ENCODE measurements around the gene PHACTR3. TPM values are rescaled to one million over a fixed set of nuclear protein-coding genes. Genes with fewer than 3 reads are reported as not detected.

Gene PHACTR3
- total and polyA plus RNA-seq, 2 donors (not counting 1 experiment from before 2014, with no cell fraction given) = not detected

- Histone ChIP-seq H3K79me2 (ENCODE audit: control insufficient read depth, insufficient read depth, low read length) (no peaks in the 10 kb centered on the region), H3K4me1 (ENCODE audit: control insufficient read depth, extremely low read depth, insufficient read depth, low read length) (no peaks in the 10 kb centered on the region), H3K4me3 (replicated peaks in 1 of 4; ENCODE audit: control extremely low read depth in 1 of 4, insufficient read depth in 1 of 4, low read depth in 3 of 4, low read length in 4 of 4) (no peak overlapping the region), H3K9ac (ENCODE audit: insufficient read depth, low read length) (no peak overlapping the region), H3K9me3 (ENCODE audit: control insufficient read depth, insufficient read depth, low read depth, low read length) (no peaks in the 10 kb centered on the region), H3K4me2 (ENCODE audit: extremely low read depth, insufficient read depth, low read length) (no peak overlapping the region), H2AFZ (ENCODE audit: low read length) (no peak overlapping the region), H4K20me1 (ENCODE audit: control insufficient read depth, extremely low read depth, insufficient read depth, low read length) (no peaks in the 10 kb centered on the region), H3K36me3 (ENCODE audit: control insufficient read depth, insufficient read depth, low read length) (no peaks in the 10 kb centered on the region), H3K27me3 (ENCODE audit: control insufficient read depth, insufficient read depth, low read length) (no peaks in the 10 kb centered on the region), H3K27ac (ENCODE audit: insufficient read depth, low read length) (no peak overlapping the region)
- TF ChIP-seq CTCF (conservative IDR thresholded peaks at IDR 0.05 in 1 of 2, IDR thresholded peaks at IDR 0.05 in 1 of 2; ENCODE audit: low read depth in 1 of 2, low read length in 2 of 2) (no peak), EZH2 (IDR thresholded peaks at IDR 0.05; ENCODE audit: low read length, missing control alignments) (no peak)
- DNase-seq (ENCODE audit: low read depth in 2 of 2) = no peak
Observed at GRCh38 chr20:59816146-59816738, 211.9 kb downstream of the PHACTR3 start.

GRCh38 chr20:59817406-59817805, 213.1 kb downstream of the PHACTR3 start:
- TF ChIP-seq CTCF (conservative IDR thresholded peaks at IDR 0.05 in 1 of 2, IDR thresholded peaks at IDR 0.05 in 1 of 2; ENCODE audit: low read depth in 1 of 2, low read length in 2 of 2) (no peak), EZH2 (IDR thresholded peaks at IDR 0.05; ENCODE audit: low read length, missing control alignments) (no peak)
- no peak overlapping the region for H2AFZ ChIP-seq (ENCODE audit: low read length)
- no peaks in the 10 kb centered on the region for H3K36me3 ChIP-seq (ENCODE audit: control insufficient read depth, insufficient read depth, low read length)
- H3K4me3 ChIP-seq (replicated peaks in 1 of 4; ENCODE audit: control extremely low read depth in 1 of 4, insufficient read depth in 1 of 4, low read depth in 3 of 4, low read length in 4 of 4) = no peak overlapping the region
- no peaks in the 10 kb centered on the region for H3K27me3 ChIP-seq (ENCODE audit: control insufficient read depth, insufficient read depth, low read length)
- H3K79me2 ChIP-seq (ENCODE audit: control insufficient read depth, insufficient read depth, low read length) = no peaks in the 10 kb centered on the region
- no peaks in the 10 kb centered on the region for H4K20me1 ChIP-seq (ENCODE audit: control insufficient read depth, extremely low read depth, insufficient read depth, low read length)
- H3K4me2 ChIP-seq (ENCODE audit: extremely low read depth, insufficient read depth, low read length) = no peak overlapping the region
- H3K9ac ChIP-seq (ENCODE audit: insufficient read depth, low read length) = no peak overlapping the region
- no peaks in the 10 kb centered on the region for H3K9me3 ChIP-seq (ENCODE audit: control insufficient read depth, insufficient read depth, low read depth, low read length)
- no peak for DNase-seq (ENCODE audit: low read depth in 2 of 2)
- H3K4me1 ChIP-seq (ENCODE audit: control insufficient read depth, extremely low read depth, insufficient read depth, low read length) = no peaks in the 10 kb centered on the region
- H3K27ac ChIP-seq (ENCODE audit: insufficient read depth, low read length) = no peak overlapping the region

DNA sequence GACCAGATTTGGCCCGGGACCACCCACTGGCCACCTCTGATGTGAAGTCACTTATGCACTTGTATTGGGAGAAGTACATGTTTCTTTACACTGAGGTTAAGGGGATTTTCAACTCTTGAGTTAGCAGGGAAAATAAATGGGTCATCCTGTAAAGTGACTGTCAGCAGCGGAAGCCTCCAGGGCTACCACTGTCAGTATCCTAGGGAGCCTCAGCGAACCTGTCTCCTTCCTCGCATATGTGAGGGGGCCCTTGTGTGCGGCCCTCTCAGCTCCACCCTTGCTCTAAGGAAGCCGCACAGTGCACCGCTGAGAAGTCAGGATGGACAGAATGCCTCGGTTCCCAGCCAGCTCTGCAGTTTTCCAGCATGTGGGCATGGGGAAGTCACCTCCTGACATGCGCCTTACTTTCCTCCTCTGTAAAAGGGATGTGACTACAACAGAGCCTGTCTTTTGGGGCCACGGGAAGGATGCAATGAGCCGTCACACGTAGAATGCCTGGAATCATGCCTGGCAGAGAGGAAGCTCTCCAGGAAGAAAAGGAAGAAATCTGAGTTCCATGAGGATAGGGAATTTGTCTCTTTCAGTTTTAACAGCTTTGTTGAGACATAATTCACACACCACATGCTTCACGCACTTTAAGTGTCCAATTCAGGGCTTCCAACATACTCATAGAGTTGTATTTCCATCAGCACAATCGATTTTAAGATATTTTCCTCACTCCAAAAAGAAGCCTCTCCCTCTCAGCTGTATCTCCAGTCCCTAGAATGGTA, 213.7 kb downstream of the PHACTR3 start:
- H2AFZ ChIP-seq (ENCODE audit: low read length) = no peak overlapping the region
- H3K4me1 ChIP-seq (ENCODE audit: control insufficient read depth, extremely low read depth, insufficient read depth, low read length) = no peaks in the 10 kb centered on the region
- DNase-seq (ENCODE audit: low read depth in 2 of 2) = no peak
- no peak overlapping the region for H3K4me2 ChIP-seq (ENCODE audit: extremely low read depth, insufficient read depth, low read length)
- H3K9me3 ChIP-seq (ENCODE audit: control insufficient read depth, insufficient read depth, low read depth, low read length) = no peaks in the 10 kb centered on the region
- no peaks in the 10 kb centered on the region for H3K36me3 ChIP-seq (ENCODE audit: control insufficient read depth, insufficient read depth, low read length)
- H3K4me3 ChIP-seq (replicated peaks in 1 of 4; ENCODE audit: control extremely low read depth in 1 of 4, insufficient read depth in 1 of 4, low read depth in 3 of 4, low read length in 4 of 4) = no peak overlapping the region
- no peaks in the 10 kb centered on the region for H4K20me1 ChIP-seq (ENCODE audit: control insufficient read depth, extremely low read depth, insufficient read depth, low read length)
- no peak overlapping the region for H3K27ac ChIP-seq (ENCODE audit: insufficient read depth, low read length)
- H3K27me3 ChIP-seq (ENCODE audit: control insufficient read depth, insufficient read depth, low read length) = no peaks in the 10 kb centered on the region
- no peaks in the 10 kb centered on the region for H3K79me2 ChIP-seq (ENCODE audit: control insufficient read depth, insufficient read depth, low read length)
- no peak for TF ChIP-seq EZH2 (IDR thresholded peaks at IDR 0.05; ENCODE audit: low read length, missing control alignments)
- TF ChIP-seq CTCF (conservative IDR thresholded peaks at IDR 0.05 in 1 of 2, IDR thresholded peaks at IDR 0.05 in 1 of 2; ENCODE audit: low read depth in 1 of 2, low read length in 2 of 2) = no peak
- H3K9ac ChIP-seq (ENCODE audit: insufficient read depth, low read length) = no peak overlapping the region
